OCI-LY1 (cell line): ENCODE results near the gene HTR1D.

Experiments used
- CTCF ChIP-seq: fragments of 200-600 bp; sonication (generic), shearing (Covaris generic); IDR thresholded peaks from 2 replicates; pipeline ENCODE4 v1.5.1; 2017; ENCODE audit warnings: mild to moderate bottlenecking, antibody characterized with exemption, low read length, moderate library complexity, mixed read lengths
- EZH2 ChIP-seq: fragments of 200-600 bp; sonication (generic), shearing (Covaris generic); IDR thresholded peaks from 2 replicates; pipeline ENCODE4 v1.8.0; 2017; ENCODE audit warnings: borderline replicate concordance, mixed run types, mild to moderate bottlenecking, antibody characterized with exemption, low read length, moderate library complexity, mixed read lengths

GRCh38 chr1:23148084-23148483, 69.2 kb downstream of the HTR1D start:
- TF ChIP-seq EZH2 (no peak), CTCF (no peak)
